ENCODE measurements around the gene MTMR10. TPM values are rescaled to one million over a fixed set of nuclear protein-coding genes. Genes with fewer than 3 reads are reported as not detected.

Gene MTMR10
- total and polyA plus RNA-seq, 4 donors, result 9.5 to 52.7 (median 21.4) TPM

DNA sequence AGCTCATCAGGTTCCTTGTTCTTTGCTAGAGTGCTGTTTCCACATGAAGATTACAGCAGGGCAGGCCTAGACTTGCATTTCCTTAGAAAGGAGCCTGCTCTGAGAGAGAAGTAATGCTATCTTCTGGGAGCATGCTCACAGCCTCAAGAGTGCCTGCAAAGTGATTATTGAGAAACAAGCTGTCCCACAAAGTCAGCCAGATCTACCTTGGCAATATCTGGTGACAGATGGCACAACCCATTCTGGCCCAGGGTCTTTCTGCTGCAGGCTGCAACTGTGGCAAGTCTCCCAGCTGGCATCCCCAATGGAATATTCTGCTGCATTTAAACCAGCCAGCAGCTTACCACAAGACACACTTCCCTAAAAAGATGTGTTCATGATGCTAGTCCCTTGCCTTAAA lies 29.3 kb downstream of the MTMR10 start:
- TF ChIP-seq, protein P1, sequence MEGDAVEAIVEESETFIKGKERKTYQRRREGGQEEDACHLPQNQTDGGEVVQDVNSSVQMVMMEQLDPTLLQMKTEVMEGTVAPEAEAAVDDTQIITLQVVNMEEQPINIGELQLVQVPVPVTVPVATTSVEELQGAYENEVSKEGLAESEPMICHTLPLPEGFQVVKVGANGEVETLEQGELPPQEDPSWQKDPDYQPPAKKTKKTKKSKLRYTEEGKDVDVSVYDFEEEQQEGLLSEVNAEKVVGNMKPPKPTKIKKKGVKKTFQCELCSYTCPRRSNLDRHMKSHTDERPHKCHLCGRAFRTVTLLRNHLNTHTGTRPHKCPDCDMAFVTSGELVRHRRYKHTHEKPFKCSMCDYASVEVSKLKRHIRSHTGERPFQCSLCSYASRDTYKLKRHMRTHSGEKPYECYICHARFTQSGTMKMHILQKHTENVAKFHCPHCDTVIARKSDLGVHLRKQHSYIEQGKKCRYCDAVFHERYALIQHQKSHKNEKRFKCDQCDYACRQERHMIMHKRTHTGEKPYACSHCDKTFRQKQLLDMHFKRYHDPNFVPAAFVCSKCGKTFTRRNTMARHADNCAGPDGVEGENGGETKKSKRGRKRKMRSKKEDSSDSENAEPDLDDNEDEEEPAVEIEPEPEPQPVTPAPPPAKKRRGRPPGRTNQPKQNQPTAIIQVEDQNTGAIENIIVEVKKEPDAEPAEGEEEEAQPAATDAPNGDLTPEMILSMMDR (IDR thresholded peaks at IDR 0.05; ENCODE audit: control extremely low read depth, extremely low read depth), result no peak
- no peak overlapping the region for H3K27ac ChIP-seq (ENCODE audit: low read depth in 1 of 2, low read length in 1 of 2)
- H3K4me1 ChIP-seq (ENCODE audit: control insufficient read depth in 5 of 5, insufficient read depth in 5 of 5, low read length in 5 of 5), result no peaks in the 10 kb centered on the region
- H3K9ac ChIP-seq (ENCODE audit: insufficient read depth in 1 of 2, low read length in 2 of 2), result no peak overlapping the region
- peaks cover 9 to 39% (median 23%) of the 10 kb centered on the region in 4 donors for H3K36me3 ChIP-seq (ENCODE audit: control insufficient read depth in 4 of 4, insufficient read depth in 4 of 4, low read length in 4 of 4)
- H3K9me3 ChIP-seq (ENCODE audit: control insufficient read depth in 4 of 4, insufficient read depth in 3 of 4, low read length in 3 of 4), result no peaks in the 10 kb centered on the region
- H3K4me3 ChIP-seq, result no peak overlapping the region
- no peaks in the 10 kb centered on the region for H3K27me3 ChIP-seq (ENCODE audit: control insufficient read depth in 3 of 3, insufficient read depth in 3 of 3, low read length in 2 of 3)
- ATAC-seq (ENCODE audit: insufficient read depth, low FRiP score), result no peak
- DNase-seq, result no peak

DNA sequence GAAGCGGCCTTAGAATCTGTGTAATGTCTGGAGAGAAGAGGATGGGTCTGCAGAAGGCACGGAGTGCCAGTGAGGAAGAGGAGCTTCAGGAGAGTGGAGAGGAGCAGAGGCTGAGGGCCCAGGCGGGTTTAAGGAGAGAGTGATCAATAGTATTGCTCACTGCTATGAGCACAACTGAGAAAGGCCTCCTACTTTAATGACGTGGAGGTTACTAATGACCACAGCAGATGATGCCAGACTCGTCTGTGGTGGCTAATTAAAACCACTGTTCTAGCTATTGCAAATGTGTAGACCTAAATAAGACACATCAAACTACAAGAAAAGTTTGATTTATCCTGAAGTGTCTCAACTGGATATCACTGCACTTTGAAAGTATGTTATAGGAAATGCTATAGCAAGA lies 33.2 kb downstream of the MTMR10 start:
- DNase-seq (no peak), ATAC-seq (ENCODE audit: insufficient read depth, low FRiP score) (no peak)
- H3K4me3 ChIP-seq, result no peak overlapping the region
- H3K9me3 ChIP-seq (ENCODE audit: control insufficient read depth in 4 of 4, insufficient read depth in 3 of 4, low read length in 3 of 4), result no peaks in the 10 kb centered on the region
- H3K27me3 ChIP-seq (ENCODE audit: control insufficient read depth in 3 of 3, insufficient read depth in 3 of 3, low read length in 2 of 3), result no peaks in the 10 kb centered on the region
- H3K27ac ChIP-seq (ENCODE audit: low read depth in 1 of 2, low read length in 1 of 2), result no peak overlapping the region
- 93 to 98% methylated on average over 5 of the region's 5 CpGs for WGBS, 2 donors
- peaks cover 8 to 52% (median 32%) of the 10 kb centered on the region in 4 donors for H3K36me3 ChIP-seq (ENCODE audit: control insufficient read depth in 4 of 4, insufficient read depth in 4 of 4, low read length in 4 of 4)
- TF ChIP-seq, protein P1 (IDR thresholded peaks at IDR 0.05; ENCODE audit: control extremely low read depth, extremely low read depth), result no peak
- peaks cover 0 to 4% (median 0%) of the 10 kb centered on the region in 5 donors for H3K4me1 ChIP-seq (ENCODE audit: control insufficient read depth in 5 of 5, insufficient read depth in 5 of 5, low read length in 5 of 5)
- no peak overlapping the region for H3K9ac ChIP-seq (ENCODE audit: insufficient read depth in 1 of 2, low read length in 2 of 2)

DNA sequence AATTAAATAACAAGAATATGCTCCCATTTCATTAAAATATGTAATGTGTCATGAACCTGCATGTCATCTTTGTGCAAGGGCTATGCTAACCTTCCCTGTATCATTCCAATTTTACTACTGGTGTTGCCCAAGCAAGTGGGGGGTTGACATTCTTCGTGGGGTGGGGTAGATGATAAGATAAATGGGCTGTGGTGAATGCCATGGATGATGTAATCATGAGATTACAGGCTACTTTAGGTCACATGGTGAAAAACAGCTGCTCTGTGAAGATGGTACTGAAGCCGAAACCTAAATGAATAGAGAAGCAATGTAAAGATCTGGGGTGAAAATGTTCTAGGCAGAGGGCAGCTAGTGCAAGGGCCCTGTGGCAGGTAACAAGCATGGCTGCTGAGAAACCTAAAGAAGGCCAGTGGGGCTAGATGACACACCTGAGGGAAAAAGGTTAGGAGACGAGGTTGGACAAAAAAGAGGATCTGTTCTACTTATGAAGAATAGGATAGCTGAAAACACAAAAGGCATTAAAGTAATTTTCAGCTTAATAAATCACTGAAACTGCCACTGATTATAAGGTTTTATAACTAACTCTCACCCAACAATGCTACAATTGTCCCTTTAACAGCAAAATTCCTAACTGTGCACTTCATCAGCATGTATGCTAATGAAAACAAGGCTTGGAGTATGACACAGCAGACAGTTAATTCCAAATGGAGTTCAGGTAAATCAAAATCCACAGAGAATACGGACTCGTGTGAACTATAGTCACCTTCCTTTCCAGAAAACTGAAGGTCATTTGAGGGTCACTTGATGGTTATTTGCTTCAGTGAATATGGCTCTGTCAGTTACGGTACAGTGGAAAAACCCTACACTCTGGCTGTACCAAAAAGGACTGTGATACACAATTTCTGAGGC lies 35.0 kb downstream of the MTMR10 start:
- Histone ChIP-seq H3K9me3 (ENCODE audit: control insufficient read depth in 4 of 4, insufficient read depth in 3 of 4, low read length in 3 of 4) (no peaks in the 10 kb centered on the region), H3K36me3 (ENCODE audit: control insufficient read depth in 4 of 4, insufficient read depth in 4 of 4, low read length in 4 of 4) (peaks cover 18 to 56% (median 46%) of the 10 kb centered on the region in 4 donors), H3K27ac (ENCODE audit: low read depth in 1 of 2, low read length in 1 of 2) (no peak overlapping the region), H3K4me3 (no peak overlapping the region), H3K9ac (ENCODE audit: insufficient read depth in 1 of 2, low read length in 2 of 2) (no peak overlapping the region), H3K4me1 (ENCODE audit: control insufficient read depth in 5 of 5, insufficient read depth in 5 of 5, low read length in 5 of 5) (peaks cover 0 to 4% (median 0%) of the 10 kb centered on the region in 5 donors), H3K27me3 (ENCODE audit: control insufficient read depth in 3 of 3, insufficient read depth in 3 of 3, low read length in 2 of 3) (no peaks in the 10 kb centered on the region)
- no peak for DNase-seq
- 89% methylated on average over 6 of the region's 6 CpGs for WGBS, 2 donors
- no peak for ATAC-seq (ENCODE audit: insufficient read depth, low FRiP score)
- TF ChIP-seq, protein P1 (IDR thresholded peaks at IDR 0.05; ENCODE audit: control extremely low read depth, extremely low read depth), result no peak
